DND-41 (cell line): ENCODE measurements around the gene PCDHGC4.

ENCODE experiments used
- CTCF ChIP-seq: IDR thresholded peaks from 2 replicates; pipeline ENCODE4 v1.5.1; 2012; ENCODE audit warnings: borderline replicate concordance, low read length, moderate library complexity, mild to moderate bottlenecking; ENCODE audit not compliant: poor library complexity, severe bottlenecking; ENCODE audit errors: extremely low read depth
- EZH2 ChIP-seq: IDR thresholded peaks from 3 replicates; pipeline ENCODE4 v1.6.1; 2012; ENCODE audit warnings: borderline replicate concordance, low read depth, mild to moderate bottlenecking, moderate library complexity, low read length, inconsistent platforms; ENCODE audit not compliant: severe bottlenecking

GRCh38 chr5:141518618-141519015 lies 33.8 kb downstream of the PCDHGC4 start:
- TF ChIP-seq CTCF (no peak), EZH2 (no peak)
